HL-60 (cell line): ENCODE results near the gene JAKMIP1.

ENCODE experiments used
- GABPA ChIP-seq: IDR thresholded peaks from 2 replicates; pipeline ENCODE4 v1.6.1; 2012; ENCODE audit warnings: low read depth
- POLR2AphosphoS5 ChIP-seq: IDR thresholded peaks from 2 replicates; pipeline ENCODE4 v1.6.1; 2012; ENCODE audit warnings: low read depth
- TF ChIP-seq, protein P1 (sequence below): IDR thresholded peaks from one replicate; pipeline ENCODE4 v1.5.1; 2011; ENCODE audit warnings: low read length, control low read depth, inconsistent platforms; ENCODE audit not compliant: insufficient read depth

DNA sequence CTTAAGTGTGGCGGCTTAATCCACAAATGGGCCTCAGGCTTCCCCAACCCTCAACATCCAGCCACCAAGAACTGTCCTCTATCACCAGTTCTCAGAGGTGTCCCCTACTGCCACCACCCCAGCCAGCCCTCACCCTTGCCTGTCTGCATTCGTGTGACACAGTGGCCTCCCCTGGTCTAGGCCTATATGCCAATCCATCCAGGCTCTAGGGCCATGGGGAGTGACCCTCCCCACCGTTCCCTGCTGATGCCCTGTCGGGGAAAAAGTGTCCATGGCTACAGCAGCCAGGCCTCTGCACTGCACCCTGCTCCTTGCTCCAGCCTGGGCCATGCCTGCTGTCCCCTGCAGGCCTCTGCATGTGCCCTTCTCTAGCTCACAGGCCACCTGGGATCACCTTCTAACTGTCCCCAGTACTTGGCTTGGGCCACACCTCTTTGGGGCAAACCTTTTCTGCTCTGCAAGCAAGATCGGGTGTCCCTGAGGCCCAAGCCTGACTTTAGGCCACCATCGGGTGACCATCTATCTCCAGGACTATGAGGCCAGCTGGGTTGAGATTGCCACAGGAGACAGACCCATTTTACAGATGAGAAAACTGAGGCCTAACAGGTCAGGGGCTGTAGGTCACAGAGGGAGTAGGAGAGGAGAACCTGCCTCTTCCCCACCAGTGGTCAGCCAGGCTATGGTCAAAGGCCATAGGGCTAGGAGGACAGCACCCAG is 75.8 kb downstream of the JAKMIP1 start:
- TF ChIP-seq, protein P1, sequence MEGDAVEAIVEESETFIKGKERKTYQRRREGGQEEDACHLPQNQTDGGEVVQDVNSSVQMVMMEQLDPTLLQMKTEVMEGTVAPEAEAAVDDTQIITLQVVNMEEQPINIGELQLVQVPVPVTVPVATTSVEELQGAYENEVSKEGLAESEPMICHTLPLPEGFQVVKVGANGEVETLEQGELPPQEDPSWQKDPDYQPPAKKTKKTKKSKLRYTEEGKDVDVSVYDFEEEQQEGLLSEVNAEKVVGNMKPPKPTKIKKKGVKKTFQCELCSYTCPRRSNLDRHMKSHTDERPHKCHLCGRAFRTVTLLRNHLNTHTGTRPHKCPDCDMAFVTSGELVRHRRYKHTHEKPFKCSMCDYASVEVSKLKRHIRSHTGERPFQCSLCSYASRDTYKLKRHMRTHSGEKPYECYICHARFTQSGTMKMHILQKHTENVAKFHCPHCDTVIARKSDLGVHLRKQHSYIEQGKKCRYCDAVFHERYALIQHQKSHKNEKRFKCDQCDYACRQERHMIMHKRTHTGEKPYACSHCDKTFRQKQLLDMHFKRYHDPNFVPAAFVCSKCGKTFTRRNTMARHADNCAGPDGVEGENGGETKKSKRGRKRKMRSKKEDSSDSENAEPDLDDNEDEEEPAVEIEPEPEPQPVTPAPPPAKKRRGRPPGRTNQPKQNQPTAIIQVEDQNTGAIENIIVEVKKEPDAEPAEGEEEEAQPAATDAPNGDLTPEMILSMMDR: no peak
- TF ChIP-seq GABPA (no peak), POLR2AphosphoS5 (no peak)
